CD1c-positive myeloid dendritic cell (primary cell): ENCODE results near the gene DTHD1.

Experiments used
- DNase-seq: peaks from one replicate; pipeline ENCODE4 v3.0.0-alpha.2; 2016; ENCODE audit errors: extremely low spot score

The DTHD1 gene

DNA sequence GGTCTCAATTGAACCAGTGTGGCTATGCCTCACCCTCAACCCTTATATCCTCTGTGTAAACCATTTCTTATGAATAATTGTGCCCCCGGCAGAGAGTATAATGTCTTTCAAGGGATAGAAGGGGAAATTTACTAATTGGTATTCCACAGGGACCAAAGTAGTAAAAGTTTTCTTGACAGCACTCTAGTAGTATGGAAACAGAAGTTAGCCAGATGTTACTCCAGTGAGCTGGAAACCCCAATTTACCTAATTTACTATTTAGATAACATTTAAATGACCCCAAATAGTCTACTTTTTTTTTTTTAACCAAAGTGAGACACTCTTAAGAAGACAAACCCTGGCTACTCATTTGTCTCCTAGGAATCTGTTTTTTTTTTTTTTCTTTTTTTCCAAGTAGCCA, 32.3 kb downstream of the DTHD1 start:
- DNase-seq: no peak

DNA sequence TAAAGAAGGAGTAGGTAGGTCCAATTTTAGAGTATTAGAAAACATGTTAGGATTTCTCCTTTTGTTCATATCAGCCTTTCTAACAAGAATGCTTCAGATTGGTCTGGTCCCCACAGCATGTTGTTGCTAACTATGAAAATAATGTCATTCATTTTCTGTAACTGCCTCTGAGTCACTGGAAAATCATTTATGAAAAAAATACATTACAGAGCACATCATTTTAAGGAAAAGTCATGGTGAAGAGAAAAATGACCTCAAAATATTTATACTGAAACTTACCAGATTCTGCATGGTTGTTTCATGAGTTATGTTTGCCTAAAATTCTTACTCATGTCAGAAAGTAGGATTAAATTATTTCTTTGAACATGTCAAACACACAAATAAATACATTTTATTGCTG, 35.2 kb downstream of the DTHD1 start:
- no peak for DNase-seq

GRCh38 chr4:36317721-36318120, 36.3 kb downstream of the DTHD1 start:
- DNase-seq: no peak

DNA sequence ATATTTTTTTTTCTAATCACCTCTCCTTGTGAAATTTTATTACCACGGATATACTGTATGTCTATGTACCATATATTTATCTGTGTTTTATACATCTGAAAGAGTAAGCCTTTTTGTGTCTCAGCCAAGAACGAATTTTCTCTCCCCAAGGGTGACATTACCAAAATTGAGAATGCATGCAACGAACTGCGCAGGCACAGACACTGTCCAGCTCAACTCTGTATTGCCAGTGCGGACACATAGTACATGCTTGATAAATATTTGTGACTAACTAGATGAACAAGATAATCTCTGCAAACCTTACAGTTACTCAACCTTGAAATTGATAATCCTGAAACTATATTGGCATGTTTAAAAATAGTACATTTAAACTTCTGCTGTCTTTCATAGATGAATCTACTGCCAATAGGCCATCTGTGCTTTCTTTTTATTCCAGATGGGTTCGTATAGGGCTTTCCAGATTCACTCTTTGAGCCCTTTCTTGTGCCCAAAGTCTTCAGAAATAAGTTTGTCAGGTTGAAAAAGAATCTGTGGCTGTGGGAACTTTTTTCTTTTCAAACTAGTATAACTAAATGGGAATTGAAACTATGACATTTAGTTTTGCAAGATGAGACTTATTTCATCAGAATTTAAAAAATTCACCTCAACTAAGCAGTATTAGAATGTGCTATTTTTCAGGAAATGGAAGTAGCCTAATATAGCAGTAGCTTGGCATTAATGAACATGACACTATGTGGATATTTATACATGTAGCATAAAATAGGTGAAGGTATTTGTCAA, 38.9 kb downstream of the DTHD1 start:
- DNase-seq: peak; percentile 87

DNA sequence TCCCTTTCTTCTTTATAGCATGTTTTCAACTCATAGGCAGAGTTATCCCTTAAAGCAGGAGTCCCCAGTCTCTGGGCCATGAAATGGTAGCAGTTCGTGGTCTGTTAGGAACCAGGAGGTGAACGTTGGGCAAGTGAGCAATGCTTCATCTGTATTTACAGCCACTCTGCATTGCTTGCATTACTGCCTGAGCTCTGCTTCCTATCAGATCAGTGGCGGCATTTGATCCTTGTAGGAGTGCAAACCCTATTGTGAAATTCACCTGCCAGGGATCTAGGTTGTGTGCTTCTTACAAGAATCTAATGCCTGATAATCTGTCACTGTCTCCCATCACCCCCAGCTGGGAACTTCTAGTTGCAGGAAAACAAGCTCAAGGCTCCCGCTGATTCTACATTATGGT, 39.8 kb downstream of the DTHD1 start:
- no peak for DNase-seq

- DNase-seq: peak; percentile 88
These were observed 41.5 kb downstream of the DTHD1 start for GRCh38 chr4:36322921-36323354.

DNA sequence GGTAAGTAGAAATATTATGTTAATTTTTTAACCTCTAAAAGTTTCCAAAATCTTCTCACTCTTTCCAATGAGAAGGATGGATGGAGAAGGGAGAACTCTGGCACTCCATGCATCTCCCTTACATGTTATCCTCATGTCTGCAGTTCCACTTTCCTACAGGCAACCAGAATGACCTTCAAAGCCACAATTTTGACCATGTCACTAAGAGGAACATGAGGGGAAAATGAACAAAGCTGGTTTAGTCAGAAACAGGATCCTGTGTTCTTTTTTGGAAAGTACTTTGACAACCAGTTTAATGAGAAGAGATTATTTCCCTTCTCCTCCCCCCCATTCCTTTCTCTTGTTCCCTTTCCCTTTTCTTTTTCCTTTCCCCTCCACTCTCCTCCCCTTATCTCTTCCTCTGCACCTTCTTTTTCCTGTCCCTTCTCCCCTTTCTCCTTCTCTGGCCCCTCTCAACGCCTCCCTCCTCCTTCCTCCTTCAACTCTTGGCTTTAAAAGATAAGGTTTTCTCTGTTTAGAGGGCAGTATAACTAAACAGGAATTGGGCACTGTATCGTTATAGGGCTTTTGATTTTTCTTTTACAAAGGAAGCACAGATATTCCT, 42.5 kb downstream of the DTHD1 start:
- DNase-seq: peak; percentile 87

- DNase-seq: no peak
These were observed 43.4 kb downstream of the DTHD1 start for GRCh38 chr4:36324808-36325207.

GRCh38 chr4:36325499-36325898, 44.1 kb downstream of the DTHD1 start:
- peak; percentile 85 for DNase-seq

- peak; percentile 73 for DNase-seq
These were observed 44.5 kb downstream of the DTHD1 start for GRCh38 chr4:36325926-36326325.

DNA sequence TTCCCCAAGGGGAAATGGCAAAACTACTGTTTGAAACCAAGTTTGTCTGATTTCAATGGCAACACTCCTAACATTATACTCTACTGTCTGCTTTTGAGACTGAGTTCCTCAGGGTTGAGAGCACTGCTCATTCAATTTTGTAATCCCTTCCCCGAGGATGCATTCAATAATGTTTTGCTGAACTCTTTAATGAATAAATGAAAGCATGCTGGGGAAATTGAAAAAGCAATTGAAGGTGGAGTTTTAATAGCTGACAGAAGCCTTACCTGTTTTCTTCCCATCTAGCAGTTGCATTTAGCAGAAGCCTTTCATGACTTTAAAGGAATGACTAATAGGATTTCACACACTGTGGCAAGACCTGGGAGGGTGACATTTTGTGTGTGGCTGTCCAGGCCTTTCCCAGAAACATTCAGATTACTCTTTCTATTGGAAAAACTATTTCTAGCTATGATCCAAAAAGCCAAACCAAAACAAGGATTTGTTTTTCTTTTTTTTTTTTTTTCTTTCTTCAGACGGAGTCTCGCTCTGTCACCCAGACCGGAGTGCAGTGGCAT, 45.1 kb downstream of the DTHD1 start:
- DNase-seq: peak; percentile 40

- DNase-seq: no peak
These were observed 46.0 kb downstream of the DTHD1 start for GRCh38 chr4:36327400-36327799.

GRCh38 chr4:36328130-36328529, 46.7 kb downstream of the DTHD1 start:
- peak; percentile 71 for DNase-seq

DNA sequence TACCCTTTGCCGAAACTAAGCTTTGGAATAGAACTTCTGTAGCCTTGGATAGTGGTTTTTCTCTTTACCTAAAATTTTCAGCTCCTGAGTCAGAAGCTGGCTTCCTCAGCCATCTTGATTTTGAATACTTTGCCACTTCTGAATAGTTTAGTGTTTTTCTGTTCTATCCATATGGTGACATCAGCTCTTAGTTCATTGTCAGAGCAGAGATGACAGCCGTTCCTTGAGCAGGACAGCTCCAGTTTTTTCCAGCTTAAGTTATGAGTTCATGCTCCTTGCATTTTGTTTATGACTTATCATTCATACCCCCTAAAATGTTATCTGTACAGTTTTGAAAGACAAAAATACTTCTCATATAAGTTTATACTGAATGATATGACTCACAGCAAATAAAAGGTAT, 47.8 kb downstream of the DTHD1 start:
- DNase-seq: no peak

GRCh38 chr4:36330796-36331195, 49.4 kb downstream of the DTHD1 start:
- DNase-seq: no peak

DNA sequence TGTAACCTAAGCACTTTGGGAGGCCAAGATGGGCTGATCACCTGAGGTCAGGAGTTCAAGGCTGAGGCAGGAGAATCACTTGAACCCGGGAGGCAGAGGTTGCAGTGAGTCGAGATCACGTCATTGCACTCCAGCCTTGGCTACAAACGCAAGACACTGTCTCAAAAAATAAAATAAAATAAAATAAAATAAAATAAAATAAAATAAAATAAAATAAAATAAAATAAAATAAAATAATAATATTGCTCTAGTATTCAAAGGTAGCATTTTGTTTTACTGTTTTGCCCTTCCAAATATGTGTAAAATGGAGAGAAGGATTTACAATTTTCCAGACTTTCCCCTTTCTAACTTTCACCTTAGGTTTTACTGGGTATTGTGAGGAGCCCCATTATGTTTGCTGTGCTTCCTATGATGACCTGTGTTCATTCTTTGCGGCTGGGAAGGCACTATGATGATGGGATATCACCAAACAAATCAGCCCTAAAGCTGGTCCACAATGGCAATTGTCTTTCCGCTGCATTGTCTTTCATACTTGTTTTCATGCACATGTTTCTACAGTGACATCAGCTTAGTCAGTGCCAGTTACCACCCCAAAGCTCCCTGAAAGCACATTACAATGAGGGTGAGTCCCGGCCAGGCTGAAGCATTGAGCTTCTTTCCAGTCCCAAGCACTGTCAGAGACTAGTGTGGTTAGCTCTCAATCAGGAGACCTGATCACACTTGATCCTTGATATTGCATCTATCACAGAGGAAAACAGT, 50.8 kb downstream of the DTHD1 start:
- DNase-seq: no peak

- no peak for DNase-seq
These were observed 51.3 kb downstream of the DTHD1 start for GRCh38 chr4:36332782-36333131.

DNA sequence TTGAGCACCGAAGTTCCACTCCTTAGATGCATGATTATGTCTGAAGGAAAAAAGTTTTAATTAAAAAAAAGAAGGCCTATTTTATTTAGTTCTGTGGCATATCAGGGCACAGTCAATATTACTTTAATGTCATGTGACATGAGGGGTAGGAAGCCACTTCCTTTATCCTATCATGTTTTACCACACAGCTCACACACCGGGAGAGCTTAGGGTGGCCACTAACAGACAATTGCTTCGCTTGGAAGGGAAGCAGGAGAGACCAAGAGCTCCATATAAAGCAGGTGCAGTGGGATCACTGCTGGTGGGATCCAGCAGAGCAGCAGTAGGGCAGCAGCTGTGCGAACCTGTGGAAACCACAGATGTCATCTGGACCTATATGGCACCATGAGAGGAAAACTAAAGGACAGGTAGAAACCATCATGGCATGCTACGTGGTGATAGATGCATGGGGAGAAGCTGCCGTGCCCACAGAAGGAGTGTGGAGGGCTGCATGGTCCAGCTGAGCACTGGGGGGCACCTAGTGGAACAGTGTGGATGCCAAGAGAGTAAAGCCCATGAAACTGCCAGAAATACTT, 52.0 kb downstream of the DTHD1 start:
- DNase-seq: no peak

GRCh38 chr4:36337665-36338185, 56.3 kb downstream of the DTHD1 start:
- no peak for DNase-seq

DNA sequence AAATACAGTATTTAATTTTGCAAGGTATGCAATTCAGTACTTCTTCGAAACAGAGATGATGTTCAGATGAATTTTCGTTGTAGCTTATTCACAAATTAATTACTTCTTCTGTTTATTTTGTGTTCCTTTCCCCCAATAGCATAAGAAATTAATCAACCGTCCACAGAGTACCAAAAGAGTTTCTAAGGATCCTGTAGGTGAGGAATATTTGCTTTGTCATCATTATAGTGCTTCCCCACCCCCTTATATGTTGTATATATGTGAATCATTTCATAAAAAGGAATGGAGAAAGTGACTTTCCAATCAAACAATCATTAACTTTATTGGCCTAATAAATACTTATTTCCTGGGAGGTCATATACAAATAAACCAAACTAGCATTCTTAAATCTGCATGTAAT, 57.6 kb downstream of the DTHD1 start:
- DNase-seq: no peak

- DNase-seq: no peak
These were observed 60.5 kb downstream of the DTHD1 start for GRCh38 chr4:36341936-36342335.
